ENCODE data around the gene C1orf87.
A peak's percentile ranks its signal among the peaks of the same experiment; 100 is the strongest.

Gene C1orf87

GRCh38 chr1:60088620-60089155 is 15.1 kb upstream of the C1orf87 start:
- H3K4me3 ChIP-seq (ENCODE audit: low read depth, low read length): no peak overlapping the region
- DNase-seq (ENCODE audit: low read depth): peak; percentile 37
- TF ChIP-seq CTCF (conservative IDR thresholded peaks at IDR 0.05; ENCODE audit: low read depth, low read length): peak; percentile 47

- DNase-seq (ENCODE audit: low read depth): no peak
- H3K4me3 ChIP-seq (ENCODE audit: low read depth, low read length): no peak overlapping the region
- no peak for TF ChIP-seq CTCF (conservative IDR thresholded peaks at IDR 0.05; ENCODE audit: low read depth, low read length)
These were observed 14.1 kb upstream of the C1orf87 start for GRCh38 chr1:60087681-60088080.

GRCh38 chr1:60078182-60078581 is 4.6 kb upstream of the C1orf87 start:
- no peak for TF ChIP-seq CTCF (conservative IDR thresholded peaks at IDR 0.05; ENCODE audit: low read depth, low read length)
- no peak for DNase-seq (ENCODE audit: low read depth)
- no peak overlapping the region for H3K4me3 ChIP-seq (ENCODE audit: low read depth, low read length)

- no peak for DNase-seq (ENCODE audit: low read depth)
These were observed 2.3 kb downstream of the C1orf87 start for GRCh38 chr1:60071296-60071695.

GRCh38 chr1:60069691-60070090 is 3.9 kb downstream of the C1orf87 start:
- H3K4me3 ChIP-seq (ENCODE audit: low read depth, low read length): no peak overlapping the region
- DNase-seq (ENCODE audit: low read depth): no peak
- no peak for TF ChIP-seq CTCF (conservative IDR thresholded peaks at IDR 0.05; ENCODE audit: low read depth, low read length)

More at GRCh38 chr1:60071296-60071695, 2.3 kb downstream of the C1orf87 start:
- H3K4me3 ChIP-seq (ENCODE audit: low read depth, low read length): no peak overlapping the region
- no peak for TF ChIP-seq CTCF (conservative IDR thresholded peaks at IDR 0.05; ENCODE audit: low read depth, low read length)

GRCh38 chr1:60068393-60069045 is 5.1 kb downstream of the C1orf87 start:
- DNase-seq (ENCODE audit: low read depth): peak; percentile 83
- TF ChIP-seq CTCF (conservative IDR thresholded peaks at IDR 0.05; ENCODE audit: low read depth, low read length): no peak
- no peak overlapping the region for H3K4me3 ChIP-seq (ENCODE audit: low read depth, low read length)

GRCh38 chr1:60066001-60066400 is 7.6 kb downstream of the C1orf87 start:
- peak; percentile 62 for DNase-seq (ENCODE audit: low read depth)
- no peak overlapping the region for H3K4me3 ChIP-seq (ENCODE audit: low read depth, low read length)
- no peak for TF ChIP-seq CTCF (conservative IDR thresholded peaks at IDR 0.05; ENCODE audit: low read depth, low read length)
